NCI-H345 treated with DMSO at 0.1 percent for 48 hours (cell line): ENCODE data around the gene NPAS2.
A peak's percentile ranks its signal among the peaks of the same experiment; 100 is the strongest.

Experiments
- DNase-seq: peaks from one replicate; lab custom pipeline; 2025; ENCODE audit not compliant: unreplicated experiment; lab: John Stamatoyannopoulos, UW

Gene NPAS2

GRCh38 chr2:100965596-100965995 lies 145.7 kb downstream of the NPAS2 start:
- no peak for DNase-seq

- DNase-seq = no peak
Observed at GRCh38 chr2:100967716-100968115, 147.8 kb downstream of the NPAS2 start.

GRCh38 chr2:100968146-100969145 lies 148.5 kb downstream of the NPAS2 start:
- DNase-seq = no peak

GRCh38 chr2:100969998-100970397 lies 150.1 kb downstream of the NPAS2 start:
- DNase-seq = no peak

GRCh38 chr2:100971221-100971620 lies 151.3 kb downstream of the NPAS2 start:
- no peak for DNase-seq

- no peak for DNase-seq
Observed at GRCh38 chr2:100972452-100972851, 152.5 kb downstream of the NPAS2 start.

- no peak for DNase-seq
Observed at GRCh38 chr2:100974712-100975520, 155.0 kb downstream of the NPAS2 start.

GRCh38 chr2:100975521-100975785 lies 155.5 kb downstream of the NPAS2 start:
- DNase-seq = no peak

GRCh38 chr2:100976061-100976460 lies 156.1 kb downstream of the NPAS2 start:
- DNase-seq = no peak

GRCh38 chr2:100976645-100977391 lies 156.9 kb downstream of the NPAS2 start:
- DNase-seq = no peak

- DNase-seq = no peak
Observed at GRCh38 chr2:100977511-100977910, 157.6 kb downstream of the NPAS2 start.

- DNase-seq = no peak
Observed at GRCh38 chr2:100978582-100979191, 158.7 kb downstream of the NPAS2 start.

GRCh38 chr2:100980046-100980445 lies 160.1 kb downstream of the NPAS2 start:
- DNase-seq = no peak

GRCh38 chr2:100981011-100981410 lies 161.1 kb downstream of the NPAS2 start:
- no peak for DNase-seq

GRCh38 chr2:100982431-100982861 lies 162.5 kb downstream of the NPAS2 start:
- no peak for DNase-seq

GRCh38 chr2:100983201-100983600 lies 163.3 kb downstream of the NPAS2 start:
- no peak for DNase-seq

- no peak for DNase-seq
Observed at GRCh38 chr2:100983684-100984310, 163.9 kb downstream of the NPAS2 start.

- peak; percentile 60 for DNase-seq
Observed at GRCh38 chr2:100984892-100985307, 165.0 kb downstream of the NPAS2 start.

- no peak for DNase-seq
Observed at GRCh38 chr2:100986157-100986556, 166.2 kb downstream of the NPAS2 start.

GRCh38 chr2:100987536-100987935 lies 167.6 kb downstream of the NPAS2 start:
- DNase-seq = no peak
